DMS79 (cell line): ENCODE measurements around the gene ENHO.
A peak's percentile ranks its signal among the peaks of the same experiment; 100 is the strongest.
"Not testable (repeated sequence)": the region's sequence is repeated elsewhere in the genome, so short reads cannot be mapped to it uniquely, and the experiment has no call there.

Source experiments
- DNase-seq: peaks from one replicate; lab custom pipeline; 2025; lab: John Stamatoyannopoulos, UW

The ENHO gene

GRCh38 chr9:34506623-34507022 lies 16.2 kb downstream of the ENHO start:
- no peak for DNase-seq

GRCh38 chr9:34505370-34506120 lies 17.2 kb downstream of the ENHO start:
- DNase-seq = no peak

GRCh38 chr9:34503406-34503805 lies 19.4 kb downstream of the ENHO start:
- no peak for DNase-seq

GRCh38 chr9:34502891-34503290 lies 19.9 kb downstream of the ENHO start:
- no peak for DNase-seq

- DNase-seq = no peak
Measured at GRCh38 chr9:34502471-34502870, 20.3 kb downstream of the ENHO start.

GRCh38 chr9:34501889-34502425 lies 20.8 kb downstream of the ENHO start:
- no peak for DNase-seq

GRCh38 chr9:34501372-34501771 lies 21.4 kb downstream of the ENHO start:
- no peak for DNase-seq

- peak; percentile 15 for DNase-seq
Measured at GRCh38 chr9:34500623-34501267, 22.0 kb downstream of the ENHO start.

- DNase-seq = peak; percentile 44
Measured at GRCh38 chr9:34499076-34499475, 23.7 kb downstream of the ENHO start.

- peak; percentile 58 for DNase-seq
Measured at GRCh38 chr9:34498553-34498952, 24.2 kb downstream of the ENHO start.

GRCh38 chr9:34496149-34496712 lies 26.6 kb downstream of the ENHO start:
- DNase-seq = no peak

- no peak for DNase-seq
Measured at GRCh38 chr9:34493972-34494535, 28.7 kb downstream of the ENHO start.

GRCh38 chr9:34492051-34492450 lies 30.7 kb downstream of the ENHO start:
- DNase-seq = no peak

- DNase-seq = no peak
Measured at GRCh38 chr9:34491596-34491995, 31.2 kb downstream of the ENHO start.

GRCh38 chr9:34490760-34491159 lies 32.0 kb downstream of the ENHO start:
- DNase-seq = no peak

- DNase-seq = no peak
Measured at GRCh38 chr9:34490360-34490759, 32.4 kb downstream of the ENHO start.

- DNase-seq = no peak
Measured at GRCh38 chr9:34486572-34486971, 36.2 kb downstream of the ENHO start.

GRCh38 chr9:34485822-34486221 lies 37.0 kb downstream of the ENHO start:
- DNase-seq = no peak

- no peak for DNase-seq
Measured at GRCh38 chr9:34484678-34485077, 38.1 kb downstream of the ENHO start.

- not testable (repeated sequence) for DNase-seq
Measured at GRCh38 chr9:34482746-34483145, 40.0 kb downstream of the ENHO start.

GRCh38 chr9:34481620-34482019 lies 41.2 kb downstream of the ENHO start:
- DNase-seq = not testable (repeated sequence)

GRCh38 chr9:34479431-34479866 lies 43.3 kb downstream of the ENHO start:
- peak; percentile 8 for DNase-seq

- DNase-seq = no peak
Measured at GRCh38 chr9:34477541-34477940, 45.2 kb downstream of the ENHO start.
